ELR (cell line): ENCODE measurements around the gene IL1RAPL1.

Experiments
- DNase-seq: peaks from one replicate; pipeline ENCODE4 v3.0.0-alpha.2; 2015; ENCODE audit warnings: low read depth

The IL1RAPL1 gene

GRCh38 chrX:28586981-28587551 is at the start of gene IL1RAPL1:
IL1RAPL1 (plus strand) TSS chrX:28587446.
- DNase-seq: no peak

- no peak for DNase-seq
Observed at GRCh38 chrX:28542791-28543190, 44.5 kb upstream of the IL1RAPL1 start.

- no peak for DNase-seq
Observed at GRCh38 chrX:28549838-28550237, 37.4 kb upstream of the IL1RAPL1 start.

GRCh38 chrX:28550331-28550872 is 36.8 kb upstream of the IL1RAPL1 start:
- no peak for DNase-seq

- DNase-seq: no peak
Observed at GRCh38 chrX:28552322-28552721, 34.9 kb upstream of the IL1RAPL1 start.

GRCh38 chrX:28552882-28553829 is 34.1 kb upstream of the IL1RAPL1 start:
- no peak for DNase-seq

GRCh38 chrX:28576117-28576516 is 11.1 kb upstream of the IL1RAPL1 start:
- DNase-seq: no peak

- no peak for DNase-seq
Observed at GRCh38 chrX:28581522-28581921, 5.7 kb upstream of the IL1RAPL1 start.

GRCh38 chrX:28582511-28582910 is 4.7 kb upstream of the IL1RAPL1 start:
- DNase-seq: no peak

- no peak for DNase-seq
Observed at GRCh38 chrX:28584025-28584424, 3.2 kb upstream of the IL1RAPL1 start.

- DNase-seq: no peak
Observed at GRCh38 chrX:28585767-28586166, 1.5 kb upstream of the IL1RAPL1 start.

- no peak for DNase-seq
Observed at GRCh38 chrX:28586286-28586685, 960 bp upstream of the IL1RAPL1 start.

- no peak for DNase-seq
Observed at GRCh38 chrX:28589046-28589445, 1.8 kb downstream of the IL1RAPL1 start.

- no peak for DNase-seq
Observed at GRCh38 chrX:28590396-28590795, 3.1 kb downstream of the IL1RAPL1 start.

GRCh38 chrX:28591542-28591941 is 4.3 kb downstream of the IL1RAPL1 start:
- no peak for DNase-seq

- DNase-seq: no peak
Observed at GRCh38 chrX:28595346-28595745, 8.1 kb downstream of the IL1RAPL1 start.

GRCh38 chrX:28599957-28600356 is 12.7 kb downstream of the IL1RAPL1 start:
- DNase-seq: no peak

GRCh38 chrX:28609003-28609402 is 21.8 kb downstream of the IL1RAPL1 start:
- no peak for DNase-seq

GRCh38 chrX:28609917-28610613 is 22.8 kb downstream of the IL1RAPL1 start:
- DNase-seq: no peak

GRCh38 chrX:28610746-28611145 is 23.5 kb downstream of the IL1RAPL1 start:
- DNase-seq: no peak

- DNase-seq: no peak
Observed at GRCh38 chrX:28613558-28613957, 26.3 kb downstream of the IL1RAPL1 start.

- no peak for DNase-seq
Observed at GRCh38 chrX:28625223-28625622, 38.0 kb downstream of the IL1RAPL1 start.

- no peak for DNase-seq
Observed at GRCh38 chrX:28626515-28626914, 39.3 kb downstream of the IL1RAPL1 start.
